SK-N-SH (cell line): ENCODE data around the gene MAP4K4. TPM values are rescaled to one million over a fixed set of nuclear protein-coding genes. Genes with fewer than 3 reads are reported as not detected.
A peak's percentile ranks its signal among the peaks of the same experiment; 100 is the strongest.

Experiments
- CTCF ChIA-PET: fragments of 300-600, 350-600 bp; formaldehyde crosslinking; extraction: SDS; loops from one replicate; lab custom pipeline; 2021; lab: Yijun Ruan, JAX
- POLR2A ChIA-PET: fragments of 350-600 bp; sonication (Branson Sonifier 250); formaldehyde crosslinking; extraction: SDS; loops from one replicate; lab custom pipeline; 2020; ENCODE audit warnings: antibody characterized with exemption, inconsistent platforms; lab: Yijun Ruan, JAX
- DNase-seq: peaks from one replicate; pipeline ENCODE4 v3.0.0; 2012
- H2AFZ ChIP-seq: fragments of 200-600 bp; sonication (generic); 2 replicates; pipeline ENCODE4 v1.8.1; 2016; ENCODE audit warnings: antibody characterized with exemption, mild to moderate bottlenecking, low read depth
- H3F3A ChIP-seq: fragments of 200-600 bp; sonication (generic); replicated peaks from 2 replicates; pipeline ENCODE3; 2016; ENCODE audit warnings: antibody characterized with exemption, mild to moderate bottlenecking; ENCODE audit not compliant: insufficient read depth
- H3K27ac ChIP-seq, 2 experiments: fragments of 200-500 bp in 1 of 2; fragments of 200-600 bp in 1 of 2; sonication (Bioruptor generic) in 1 of 2; sonication (generic), shearing (Covaris generic) in 1 of 2; 2 replicates each; pipeline versions ENCODE4 v1.5.1 to v1.6.1; 2014 to 2016; ENCODE audit warnings: low read depth in 2 of 2, inconsistent platforms in 1 of 2, low read length in 1 of 2, mild to moderate bottlenecking in 1 of 2, mixed read lengths in 1 of 2
- H3K27me3 ChIP-seq: fragments of 200-600 bp; sonication (generic), shearing (Covaris generic); 2 replicates; pipeline ENCODE4 v1.6.1; 2016; ENCODE audit warnings: mixed run types; ENCODE audit not compliant: insufficient read depth
- H3K36me3 ChIP-seq, 2 experiments: fragments of 200-500 bp in 1 of 2; fragments of 200-600 bp in 1 of 2; sonication (Bioruptor generic) in 1 of 2; sonication (generic) in 1 of 2; replicated peaks in 1 of 2; 2 replicates each; pipeline versions ENCODE3 to v1.5.1; 2014 to 2016; ENCODE audit warnings: low read length in 1 of 2, mild to moderate bottlenecking in 1 of 2; ENCODE audit not compliant: insufficient read depth in 2 of 2, control insufficient read depth in 1 of 2
- H3K4me1 ChIP-seq, 2 experiments: fragments of 200-500 bp in 1 of 2; fragments of 200-600 bp in 1 of 2; sonication (Bioruptor generic) in 1 of 2; sonication (generic), shearing (Covaris generic) in 1 of 2; 2 replicates each; pipeline versions ENCODE4 v1.5.1 to v1.6.1; 2014 to 2016; ENCODE audit warnings: low read depth in 1 of 2, low read length in 1 of 2, mixed run types in 1 of 2; ENCODE audit not compliant: insufficient read depth in 2 of 2, control insufficient read depth in 1 of 2
- H3K4me2 ChIP-seq: fragments of 200-600 bp; sonication (generic), shearing (Covaris generic); 2 replicates; pipeline ENCODE4 v1.6.1; 2017; ENCODE audit warnings: mixed run types
- H3K4me3 ChIP-seq, 2 experiments: fragments of 200-500 bp in 1 of 2; fragments of 200-600 bp in 1 of 2; sonication (Bioruptor generic) in 1 of 2; sonication (generic), shearing (Covaris generic) in 1 of 2; 2 replicates each; pipeline versions ENCODE4 v1.5.1 to v1.8.1; 2014 to 2016; ENCODE audit warnings: low read depth in 2 of 2, inconsistent platforms in 1 of 2, low read length in 1 of 2, mild to moderate bottlenecking in 1 of 2, mixed read lengths in 1 of 2, moderate library complexity in 1 of 2
- H3K79me2 ChIP-seq: fragments of 200-600 bp; sonication (generic); 2 replicates; pipeline ENCODE4 v1.8.1; 2017; ENCODE audit warnings: mild to moderate bottlenecking; ENCODE audit not compliant: insufficient read depth
- H3K9ac ChIP-seq: fragments of 200-600 bp; sonication (generic); 2 replicates; pipeline ENCODE4 v1.6.1; 2017; ENCODE audit warnings: mixed run types
- H3K9me2 ChIP-seq: fragments of 200-600 bp; sonication (generic); 2 replicates; pipeline ENCODE4 v1.6.1; 2017; ENCODE audit warnings: mixed run types
- H3K9me3 ChIP-seq: fragments of 200-600 bp; sonication (generic); 2 replicates; pipeline ENCODE4 v1.6.1; 2017; ENCODE audit warnings: mixed run types, mild to moderate bottlenecking, moderate library complexity
- H4K20me1 ChIP-seq: fragments of 200-600 bp; sonication (generic); 2 replicates; pipeline ENCODE4 v1.6.1; 2017; ENCODE audit warnings: mild to moderate bottlenecking, mixed run types; ENCODE audit not compliant: insufficient read depth
- EZH2phosphoT487 ChIP-seq: fragments of 200-600 bp; sonication (generic); IDR thresholded peaks from 2 replicates; pipeline ENCODE4 v1.6.1; 2017; ENCODE audit warnings: low read depth, mixed run types, mild to moderate bottlenecking, antibody characterized with exemption, moderate library complexity, borderline replicate concordance
- FOXM1 ChIP-seq: IDR thresholded peaks from 2 replicates; pipeline ENCODE4 v1.4.0; 2012; ENCODE audit warnings: low read depth, mild to moderate bottlenecking
- MXI1 ChIP-seq: IDR thresholded peaks from 2 replicates; pipeline ENCODE4 v1.6.1; 2012; ENCODE audit warnings: mild to moderate bottlenecking, low read depth, low read length, improper control_type of control experiment
- NFIC ChIP-seq: IDR thresholded peaks from 2 replicates; pipeline ENCODE4 v1.4.0; 2012; ENCODE audit warnings: borderline replicate concordance
- RAD21 ChIP-seq: IDR thresholded peaks from 2 replicates; pipeline ENCODE4 v1.6.1; 2012; ENCODE audit warnings: mild to moderate bottlenecking, low read length
- WGBS: methylation state at CpG from one replicate; pipeline ENCODE4 v1.1.6; 2017; ENCODE audit warnings: low lambda C conversion rate; 5-methylcytosine and 5-hydroxymethylcytosine counted together
- polyA plus RNA-seq, 3 experiments: library from polyadenylated mRNA; depleted of rRNA; stranded (reverse); fragments of >200 nt; gene quantifications; 2 replicates each; pipeline ENCODE4 v1.2.3, GENCODE V29; 2012
- TF ChIP-seq, protein P1 (sequence below): fragments of 200-600 bp; sonication (generic); IDR thresholded peaks from 2 replicates; pipeline ENCODE4 v1.6.1; 2017; ENCODE audit warnings: antibody characterized with exemption, mild to moderate bottlenecking, moderate library complexity
- TF ChIP-seq, protein P2 (sequence below): IDR thresholded peaks from 2 replicates; pipeline ENCODE4 v1.4.0; 2012; ENCODE audit warnings: low read depth
- TF ChIP-seq, protein P3 (sequence below): IDR thresholded peaks from 2 replicates; pipeline ENCODE4 v1.4.0; 2012; ENCODE audit warnings: low read depth, borderline replicate concordance
- TF ChIP-seq, protein P4 (sequence below): fragments of 150-350 bp; IDR thresholded peaks from 2 replicates; pipeline ENCODE4 v1.6.1; 2016; ENCODE audit warnings: mild to moderate bottlenecking, low read depth, low read length

Gene MAP4K4
- polyA plus RNA-seq, 1 of the 3 experiments (the other 2 are of a cell fraction), result 72.9 TPM

DNA sequence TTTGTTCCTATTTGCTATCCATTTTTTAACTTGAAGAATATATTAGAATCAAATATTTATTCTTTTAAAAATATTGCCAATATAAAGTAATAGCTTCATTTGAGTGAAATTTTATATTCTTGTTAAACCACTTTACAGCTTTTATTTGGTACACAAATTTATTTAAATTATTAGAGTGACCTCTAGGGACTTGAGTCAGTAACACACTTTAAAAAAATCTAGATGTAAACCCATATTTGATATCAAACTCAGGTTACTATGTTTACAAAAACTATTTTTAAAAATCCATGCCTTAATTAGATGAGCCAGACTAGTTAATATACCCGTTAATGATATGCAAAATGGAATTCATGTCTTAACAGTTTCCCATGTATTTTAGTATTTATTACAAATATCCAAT, 134.6 kb downstream of the MAP4K4 start:
- Histone ChIP-seq H3K9me3 (no peaks in the 10 kb centered on the region), H3K79me2 (peaks cover 67% of the 10 kb centered on the region), H3K36me3 (peaks cover 59 to 64% of the 10 kb centered on the region in 2 experiments), H3K4me2 (no peak overlapping the region), H3K4me3 (no peak overlapping the region), H3K9ac (no peak overlapping the region), H3K27ac (peak overlapping the region in 1 of 2 experiments; percentile 77; a peak in 2 of 4 replicates), H3K27me3 (no peaks in the 10 kb centered on the region), H2AFZ (no peak overlapping the region), H4K20me1 (peaks cover 29% of the 10 kb centered on the region), H3K9me2 (no peaks in the 10 kb centered on the region), H3K4me1 (peaks cover 11 to 14% of the 10 kb centered on the region in 2 experiments)
- 54% methylated on average over 1 of the region's 1 CpG for WGBS
- CTCF ChIA-PET, result interaction anchor here (0.7 to 5.7 kb wide), 47 partner anchors 9 to 641 kb away, joined by 3 to 53 read pairs (median 5); no protein-coding TSS in a partner anchor
- DNase-seq, result peak; percentile 27
- POLR2A ChIA-PET, result no interaction called here
- TF ChIP-seq, protein P1, sequence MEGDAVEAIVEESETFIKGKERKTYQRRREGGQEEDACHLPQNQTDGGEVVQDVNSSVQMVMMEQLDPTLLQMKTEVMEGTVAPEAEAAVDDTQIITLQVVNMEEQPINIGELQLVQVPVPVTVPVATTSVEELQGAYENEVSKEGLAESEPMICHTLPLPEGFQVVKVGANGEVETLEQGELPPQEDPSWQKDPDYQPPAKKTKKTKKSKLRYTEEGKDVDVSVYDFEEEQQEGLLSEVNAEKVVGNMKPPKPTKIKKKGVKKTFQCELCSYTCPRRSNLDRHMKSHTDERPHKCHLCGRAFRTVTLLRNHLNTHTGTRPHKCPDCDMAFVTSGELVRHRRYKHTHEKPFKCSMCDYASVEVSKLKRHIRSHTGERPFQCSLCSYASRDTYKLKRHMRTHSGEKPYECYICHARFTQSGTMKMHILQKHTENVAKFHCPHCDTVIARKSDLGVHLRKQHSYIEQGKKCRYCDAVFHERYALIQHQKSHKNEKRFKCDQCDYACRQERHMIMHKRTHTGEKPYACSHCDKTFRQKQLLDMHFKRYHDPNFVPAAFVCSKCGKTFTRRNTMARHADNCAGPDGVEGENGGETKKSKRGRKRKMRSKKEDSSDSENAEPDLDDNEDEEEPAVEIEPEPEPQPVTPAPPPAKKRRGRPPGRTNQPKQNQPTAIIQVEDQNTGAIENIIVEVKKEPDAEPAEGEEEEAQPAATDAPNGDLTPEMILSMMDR, result peak; percentile 67
- no peak for TF ChIP-seq EZH2phosphoT487
- peak; percentile 49 for TF ChIP-seq RAD21
- TF ChIP-seq, all 33 proteins: peak for 2
- peaks cover 37% of the 10 kb centered on the region for H3F3A ChIP-seq

DNA sequence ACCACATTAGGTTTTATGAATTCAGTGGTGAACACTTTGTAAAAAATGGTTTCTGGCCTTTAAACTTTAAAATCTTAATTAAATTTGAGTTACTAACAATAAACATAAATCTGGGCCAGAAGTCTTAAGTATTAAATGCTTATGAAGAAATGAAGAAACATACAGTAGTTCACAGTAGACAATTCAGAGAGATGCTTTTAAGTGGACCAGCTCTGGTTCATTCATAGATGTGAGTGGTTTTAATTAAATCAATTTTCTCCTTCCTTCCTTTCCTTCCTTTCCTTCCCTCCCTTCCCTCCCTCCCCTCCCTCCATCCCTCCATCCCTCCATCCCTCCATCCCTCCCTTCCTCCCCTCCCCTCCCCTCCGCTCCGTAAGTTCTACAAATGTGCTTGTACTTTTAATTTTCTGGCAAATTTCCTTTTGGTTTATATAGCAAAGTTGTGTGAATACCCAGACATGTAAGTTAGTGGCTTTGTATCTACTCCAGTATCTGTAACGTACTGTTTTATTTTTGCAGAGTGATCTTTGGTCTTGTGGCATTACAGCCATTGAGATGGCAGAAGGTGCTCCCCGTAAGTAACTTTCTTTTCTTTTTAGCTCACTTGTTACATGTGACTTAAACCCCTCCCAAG, 136.5 kb downstream of the MAP4K4 start:
- POLR2A ChIA-PET, result no interaction called here
- no peak for TF ChIP-seq EZH2phosphoT487
- TF ChIP-seq, protein P2, sequence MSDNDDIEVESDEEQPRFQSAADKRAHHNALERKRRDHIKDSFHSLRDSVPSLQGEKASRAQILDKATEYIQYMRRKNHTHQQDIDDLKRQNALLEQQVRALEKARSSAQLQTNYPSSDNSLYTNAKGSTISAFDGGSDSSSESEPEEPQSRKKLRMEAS, result no peak
- TF ChIP-seq MXI1, result no peak
- no peak for TF ChIP-seq FOXM1
- TF ChIP-seq, protein P3, sequence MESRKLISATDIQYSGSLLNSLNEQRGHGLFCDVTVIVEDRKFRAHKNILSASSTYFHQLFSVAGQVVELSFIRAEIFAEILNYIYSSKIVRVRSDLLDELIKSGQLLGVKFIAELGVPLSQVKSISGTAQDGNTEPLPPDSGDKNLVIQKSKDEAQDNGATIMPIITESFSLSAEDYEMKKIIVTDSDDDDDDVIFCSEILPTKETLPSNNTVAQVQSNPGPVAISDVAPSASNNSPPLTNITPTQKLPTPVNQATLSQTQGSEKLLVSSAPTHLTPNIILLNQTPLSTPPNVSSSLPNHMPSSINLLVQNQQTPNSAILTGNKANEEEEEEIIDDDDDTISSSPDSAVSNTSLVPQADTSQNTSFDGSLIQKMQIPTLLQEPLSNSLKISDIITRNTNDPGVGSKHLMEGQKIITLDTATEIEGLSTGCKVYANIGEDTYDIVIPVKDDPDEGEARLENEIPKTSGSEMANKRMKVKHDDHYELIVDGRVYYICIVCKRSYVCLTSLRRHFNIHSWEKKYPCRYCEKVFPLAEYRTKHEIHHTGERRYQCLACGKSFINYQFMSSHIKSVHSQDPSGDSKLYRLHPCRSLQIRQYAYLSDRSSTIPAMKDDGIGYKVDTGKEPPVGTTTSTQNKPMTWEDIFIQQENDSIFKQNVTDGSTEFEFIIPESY, result no peak
- no peak for TF ChIP-seq NFIC
- TF ChIP-seq, protein P4, sequence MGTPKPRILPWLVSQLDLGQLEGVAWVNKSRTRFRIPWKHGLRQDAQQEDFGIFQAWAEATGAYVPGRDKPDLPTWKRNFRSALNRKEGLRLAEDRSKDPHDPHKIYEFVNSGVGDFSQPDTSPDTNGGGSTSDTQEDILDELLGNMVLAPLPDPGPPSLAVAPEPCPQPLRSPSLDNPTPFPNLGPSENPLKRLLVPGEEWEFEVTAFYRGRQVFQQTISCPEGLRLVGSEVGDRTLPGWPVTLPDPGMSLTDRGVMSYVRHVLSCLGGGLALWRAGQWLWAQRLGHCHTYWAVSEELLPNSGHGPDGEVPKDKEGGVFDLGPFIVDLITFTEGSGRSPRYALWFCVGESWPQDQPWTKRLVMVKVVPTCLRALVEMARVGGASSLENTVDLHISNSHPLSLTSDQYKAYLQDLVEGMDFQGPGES, result no peak
- TF ChIP-seq, all 33 proteins: peak for 0
- no peak for DNase-seq
- Histone ChIP-seq H3K4me2 (no peak overlapping the region), H3K9me2 (no peaks in the 10 kb centered on the region), H2AFZ (no peak overlapping the region), H3K27me3 (no peaks in the 10 kb centered on the region), H3F3A (peaks cover 40% of the 10 kb centered on the region), H3K9ac (no peak overlapping the region), H3K4me1 (peaks cover 6 to 9% of the 10 kb centered on the region in 2 experiments; a peak in 3 of 4 replicates), H3K79me2 (peaks cover 60% of the 10 kb centered on the region), H3K4me3 (no peak overlapping the region), H4K20me1 (peaks cover 19% of the 10 kb centered on the region), H3K27ac (no peak overlapping the region), H3K36me3 (peaks cover 75 to 76% of the 10 kb centered on the region in 2 experiments), H3K9me3 (no peaks in the 10 kb centered on the region)
- CTCF ChIA-PET, result interaction anchor here (0.6 to 1.6 kb wide), 4 partner anchors 12 to 415 kb away, joined by 3 to 4 read pairs (median 3); no protein-coding TSS in a partner anchor
- WGBS, result 97% methylated on average over 4 of the region's 4 CpGs
